ENCODE results near the gene AFF3. TPM values are rescaled to one million over a fixed set of nuclear protein-coding genes. Genes with fewer than 3 reads are reported as not detected.

Gene AFF3
- total RNA-seq, 6 experiments from 2014 or later: 1.3 to 7.3 (median 6.4) TPM

- TF ChIP-seq, protein P1, sequence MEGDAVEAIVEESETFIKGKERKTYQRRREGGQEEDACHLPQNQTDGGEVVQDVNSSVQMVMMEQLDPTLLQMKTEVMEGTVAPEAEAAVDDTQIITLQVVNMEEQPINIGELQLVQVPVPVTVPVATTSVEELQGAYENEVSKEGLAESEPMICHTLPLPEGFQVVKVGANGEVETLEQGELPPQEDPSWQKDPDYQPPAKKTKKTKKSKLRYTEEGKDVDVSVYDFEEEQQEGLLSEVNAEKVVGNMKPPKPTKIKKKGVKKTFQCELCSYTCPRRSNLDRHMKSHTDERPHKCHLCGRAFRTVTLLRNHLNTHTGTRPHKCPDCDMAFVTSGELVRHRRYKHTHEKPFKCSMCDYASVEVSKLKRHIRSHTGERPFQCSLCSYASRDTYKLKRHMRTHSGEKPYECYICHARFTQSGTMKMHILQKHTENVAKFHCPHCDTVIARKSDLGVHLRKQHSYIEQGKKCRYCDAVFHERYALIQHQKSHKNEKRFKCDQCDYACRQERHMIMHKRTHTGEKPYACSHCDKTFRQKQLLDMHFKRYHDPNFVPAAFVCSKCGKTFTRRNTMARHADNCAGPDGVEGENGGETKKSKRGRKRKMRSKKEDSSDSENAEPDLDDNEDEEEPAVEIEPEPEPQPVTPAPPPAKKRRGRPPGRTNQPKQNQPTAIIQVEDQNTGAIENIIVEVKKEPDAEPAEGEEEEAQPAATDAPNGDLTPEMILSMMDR (IDR thresholded peaks at IDR 0.05): no peak
- TF ChIP-seq POLR2A (IDR thresholded peaks at IDR 0.05): no peak
- Histone ChIP-seq H3K4me3 (no peak overlapping the region), H3K27me3 (no peaks in the 10 kb centered on the region), H3K9me3 (no peaks in the 10 kb centered on the region), H3K36me3 (no peaks in the 10 kb centered on the region), H3K4me1 (peaks cover 0 to 12% (median 2%) of the 10 kb centered on the region in 4 donors), H3K27ac (no peak overlapping the region)
- 64% methylated on average over 2 of the region's 2 CpGs for WGBS (ENCODE audit: insufficient coverage, low coverage, low lambda C conversion rate, missing lambda C conversion rate)
- no peak for DNase-seq
- no peak for ATAC-seq
- intact Hi-C loops (cut with DNase I): no loop called here
These were observed 508.2 kb downstream of the AFF3 start for GRCh38 chr2:99634234-99634633.

- DNase-seq: no peak
- 100% methylated on average over 1 of the region's 3 CpGs for WGBS (ENCODE audit: insufficient coverage, low coverage, low lambda C conversion rate, missing lambda C conversion rate)
- no peak for TF ChIP-seq POLR2A (IDR thresholded peaks at IDR 0.05)
- TF ChIP-seq, protein P1 (IDR thresholded peaks at IDR 0.05): no peak
These were observed 510.7 kb downstream of the AFF3 start for GRCh38 chr2:99631700-99632099.

GRCh38 chr2:99629320-99629719 lies 513.1 kb downstream of the AFF3 start:
- Histone ChIP-seq H3K4me3 (no peak overlapping the region), H3K9me3 (no peaks in the 10 kb centered on the region), H3K27ac (no peak overlapping the region), H3K4me1 (no peaks in the 10 kb centered on the region), H3K27me3 (no peaks in the 10 kb centered on the region), H3K36me3 (no peaks in the 10 kb centered on the region)
- WGBS (ENCODE audit: insufficient coverage, low coverage, low lambda C conversion rate, missing lambda C conversion rate): 63% methylated on average over 5 of the region's 5 CpGs
- intact Hi-C loops (cut with DNase I): no loop called here
- DNase-seq: no peak
- no peak for ATAC-seq
- TF ChIP-seq, protein P1 (IDR thresholded peaks at IDR 0.05): no peak
- TF ChIP-seq POLR2A (IDR thresholded peaks at IDR 0.05): no peak

More at GRCh38 chr2:99631700-99632099, 510.7 kb downstream of the AFF3 start:
- no peak for ATAC-seq
- Histone ChIP-seq H3K9me3 (no peaks in the 10 kb centered on the region), H3K27me3 (no peaks in the 10 kb centered on the region), H3K4me3 (no peak overlapping the region), H3K4me1 (peaks cover 0 to 6% (median 2%) of the 10 kb centered on the region in 4 donors), H3K27ac (no peak overlapping the region), H3K36me3 (no peaks in the 10 kb centered on the region)
- intact Hi-C loops (cut with DNase I): no loop called here

DNA sequence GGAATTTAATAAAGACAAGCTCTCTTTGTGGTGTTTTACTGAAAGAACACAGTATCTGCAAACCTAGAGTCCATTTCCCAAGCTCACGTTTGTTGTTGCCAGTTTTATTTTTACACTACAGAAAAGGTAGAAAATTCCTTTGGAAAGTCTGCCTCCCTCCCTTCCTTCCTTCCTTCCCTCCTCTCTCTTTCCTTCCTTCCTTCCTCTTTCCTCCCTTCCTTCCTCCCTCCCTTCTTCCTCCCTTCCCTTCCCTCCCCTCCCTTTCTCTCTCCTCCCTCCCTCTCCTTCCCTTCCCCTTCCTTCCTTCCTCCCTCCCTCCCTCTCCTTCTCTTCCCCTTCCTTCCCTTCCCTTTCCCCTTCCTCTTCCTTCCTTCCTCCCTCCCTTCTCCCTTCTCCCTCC lies 516.2 kb downstream of the AFF3 start:
- intact Hi-C loops (cut with DNase I): no loop called here
- Histone ChIP-seq H3K27me3 (no peaks in the 10 kb centered on the region), H3K9me3 (no peaks in the 10 kb centered on the region), H3K4me1 (no peaks in the 10 kb centered on the region), H3K27ac (no peak overlapping the region), H3K4me3 (no peak overlapping the region), H3K36me3 (no peaks in the 10 kb centered on the region)
- DNase-seq (no peak), ATAC-seq (no peak)
- 55% methylated on average over 1 of the region's 1 CpG for WGBS (ENCODE audit: insufficient coverage, low coverage, low lambda C conversion rate, missing lambda C conversion rate)
- TF ChIP-seq, protein P1 (IDR thresholded peaks at IDR 0.05): no peak
- no peak for TF ChIP-seq POLR2A (IDR thresholded peaks at IDR 0.05)

DNA sequence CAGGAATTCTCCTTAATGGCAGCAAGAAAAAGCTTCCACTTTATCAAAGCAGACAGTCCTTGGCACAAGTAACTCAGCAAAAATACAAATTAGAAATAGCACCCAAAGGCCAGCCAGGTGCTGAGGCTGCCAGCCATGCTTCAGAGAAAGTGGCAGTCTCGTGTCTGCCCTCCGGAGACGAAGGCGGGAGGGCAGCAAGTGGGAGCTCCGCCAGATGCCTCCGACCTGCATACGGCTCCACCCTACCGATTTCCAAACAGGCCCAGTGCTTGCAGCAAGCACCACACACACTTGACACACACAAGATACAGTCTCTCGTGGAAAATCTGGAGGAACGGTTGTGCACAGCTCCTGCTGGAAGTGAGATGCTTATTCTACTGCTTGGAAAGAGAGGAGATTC lies 517.7 kb downstream of the AFF3 start:
- intact Hi-C loops (cut with DNase I): no loop called here
- no peak for DNase-seq
- Histone ChIP-seq H3K27ac (no peak overlapping the region), H3K4me1 (no peaks in the 10 kb centered on the region), H3K4me3 (no peak overlapping the region), H3K9me3 (no peaks in the 10 kb centered on the region), H3K36me3 (no peaks in the 10 kb centered on the region), H3K27me3 (no peaks in the 10 kb centered on the region)
- TF ChIP-seq, protein P1 (IDR thresholded peaks at IDR 0.05): no peak
- no peak for TF ChIP-seq POLR2A (IDR thresholded peaks at IDR 0.05)
- 65% methylated on average over 5 of the region's 10 CpGs for WGBS (ENCODE audit: insufficient coverage, low coverage, low lambda C conversion rate, missing lambda C conversion rate)
- ATAC-seq: no peak

All from right lobe of liver (tissue), 6 donors.